ENCODE measurements around the gene SMC1B. TPM values are rescaled to one million over a fixed set of nuclear protein-coding genes. Genes with fewer than 3 reads are reported as not detected.
"Not testable (repeated sequence)": the region's sequence is repeated elsewhere in the genome, so short reads cannot be mapped to it uniquely, and the experiment has no call there.

SMC1B gene
- total RNA-seq, 1 donor from 2014 or later, result 0.56 TPM

- no peak for DNase-seq
- intact Hi-C loops (cut with micrococcal nuclease), result no loop called here
- H3K27me3 Mint-ChIP-seq, result peaks cover 2% of the 10 kb centered on the region
- no peaks in the 10 kb centered on the region for H3K36me3 Mint-ChIP-seq (ENCODE audit: low read depth)
- no peaks in the 10 kb centered on the region for H3K9me3 Mint-ChIP-seq
- H3K4me3 Mint-ChIP-seq, result no peak overlapping the region
- H3K4me1 Mint-ChIP-seq, result no peaks in the 10 kb centered on the region
- H3K27ac Mint-ChIP-seq, result no peak overlapping the region
These were observed 36.8 kb upstream of the SMC1B start for GRCh38 chr22:45450101-45450785.

GRCh38 chr22:45449442-45449841 lies 36.0 kb upstream of the SMC1B start:
- intact Hi-C loops (cut with micrococcal nuclease), result loop anchor here (10.0 kb wide), 1 partner anchor 105 kb away; no protein-coding TSS in a partner anchor
- DNase-seq; H3K9me3 Mint-ChIP-seq; H3K27me3 Mint-ChIP-seq; H3K4me1 Mint-ChIP-seq; H3K4me3 Mint-ChIP-seq; H3K36me3 Mint-ChIP-seq (ENCODE audit: low read depth); H3K27ac Mint-ChIP-seq: not testable (repeated sequence)

GRCh38 chr22:45448431-45448830 lies 35.0 kb upstream of the SMC1B start:
- H3K27me3 Mint-ChIP-seq, result peaks cover 2% of the 10 kb centered on the region
- DNase-seq, result no peak
- intact Hi-C loops (cut with micrococcal nuclease), result loop anchor here (10.0 kb wide), 1 partner anchor 106 kb away; no protein-coding TSS in a partner anchor
- no peak overlapping the region for H3K27ac Mint-ChIP-seq
- H3K9me3 Mint-ChIP-seq, result no peaks in the 10 kb centered on the region
- no peak overlapping the region for H3K4me3 Mint-ChIP-seq
- no peaks in the 10 kb centered on the region for H3K36me3 Mint-ChIP-seq (ENCODE audit: low read depth)
- H3K4me1 Mint-ChIP-seq, result no peaks in the 10 kb centered on the region

- not testable (repeated sequence) for H3K27me3 Mint-ChIP-seq
- intact Hi-C loops (cut with micrococcal nuclease), result loop anchor here (10.0 kb wide), 1 partner anchor 107 kb away; no protein-coding TSS in a partner anchor
These were observed 34.2 kb upstream of the SMC1B start for GRCh38 chr22:45447596-45447995.

GRCh38 chr22:45446216-45446615 lies 32.8 kb upstream of the SMC1B start:
- Mint-ChIP-seq H3K4me1 (peaks cover 1% of the 10 kb centered on the region), H3K36me3 (ENCODE audit: low read depth) (no peaks in the 10 kb centered on the region), H3K27ac (no peak overlapping the region), H3K9me3 (no peaks in the 10 kb centered on the region), H3K4me3 (no peak overlapping the region), H3K27me3 (peaks cover 3% of the 10 kb centered on the region)
- DNase-seq, result no peak
- intact Hi-C loops (cut with micrococcal nuclease), result loop anchor here (10.0 kb wide), 1 partner anchor 109 kb away; no protein-coding TSS in a partner anchor

More at GRCh38 chr22:45447596-45447995, 34.2 kb upstream of the SMC1B start:
- not testable (repeated sequence) for DNase-seq; H3K36me3 Mint-ChIP-seq (ENCODE audit: low read depth); H3K4me3 Mint-ChIP-seq; H3K27ac Mint-ChIP-seq; H3K9me3 Mint-ChIP-seq; H3K4me1 Mint-ChIP-seq

GRCh38 chr22:45445031-45445710 lies 31.8 kb upstream of the SMC1B start:
- no peak for DNase-seq
- Mint-ChIP-seq H3K9me3 (no peaks in the 10 kb centered on the region), H3K27me3 (peaks cover 3% of the 10 kb centered on the region), H3K27ac (no peak overlapping the region), H3K4me3 (no peak overlapping the region), H3K36me3 (ENCODE audit: low read depth) (no peaks in the 10 kb centered on the region), H3K4me1 (peaks cover 10% of the 10 kb centered on the region)
- intact Hi-C loops (cut with micrococcal nuclease), result loop anchor here (10.0 kb wide), 1 partner anchor 110 kb away; no protein-coding TSS in a partner anchor

GRCh38 chr22:45444168-45444567 lies 30.8 kb upstream of the SMC1B start:
- intact Hi-C loops (cut with micrococcal nuclease), result loop anchor here (10.0 kb wide), 1 partner anchor 111 kb away; no protein-coding TSS in a partner anchor
- no peaks in the 10 kb centered on the region for H3K36me3 Mint-ChIP-seq (ENCODE audit: low read depth)
- DNase-seq, result no peak
- H3K27ac Mint-ChIP-seq, result no peak overlapping the region
- no peaks in the 10 kb centered on the region for H3K9me3 Mint-ChIP-seq
- no peak overlapping the region for H3K4me3 Mint-ChIP-seq
- peaks cover 3% of the 10 kb centered on the region for H3K27me3 Mint-ChIP-seq
- H3K4me1 Mint-ChIP-seq, result peaks cover 10% of the 10 kb centered on the region

GRCh38 chr22:45442116-45442515 lies 28.7 kb upstream of the SMC1B start:
- H3K27me3 Mint-ChIP-seq, result peaks cover 3% of the 10 kb centered on the region
- no peak for DNase-seq
- intact Hi-C loops (cut with micrococcal nuclease), result loop anchor here (10.0 kb wide), 1 partner anchor 113 kb away; no protein-coding TSS in a partner anchor

GRCh38 chr22:45441138-45441537 lies 27.7 kb upstream of the SMC1B start:
- H3K27me3 Mint-ChIP-seq, result peaks cover 3% of the 10 kb centered on the region
- no peaks in the 10 kb centered on the region for H3K9me3 Mint-ChIP-seq
- intact Hi-C loops (cut with micrococcal nuclease), result loop anchor here (10.0 kb wide), 1 partner anchor 114 kb away; no protein-coding TSS in a partner anchor
- no peak overlapping the region for H3K27ac Mint-ChIP-seq
- H3K4me1 Mint-ChIP-seq, result peaks cover 10% of the 10 kb centered on the region
- peak overlapping the region; percentile 74 for H3K4me3 Mint-ChIP-seq
- no peaks in the 10 kb centered on the region for H3K36me3 Mint-ChIP-seq (ENCODE audit: low read depth)
- DNase-seq, result peak; percentile 77

More at GRCh38 chr22:45442116-45442515, 28.7 kb upstream of the SMC1B start:
- no peaks in the 10 kb centered on the region for H3K36me3 Mint-ChIP-seq (ENCODE audit: low read depth)
- peaks cover 10% of the 10 kb centered on the region for H3K4me1 Mint-ChIP-seq
- no peaks in the 10 kb centered on the region for H3K9me3 Mint-ChIP-seq
- no peak overlapping the region for H3K27ac Mint-ChIP-seq
- H3K4me3 Mint-ChIP-seq, result no peak overlapping the region

- intact Hi-C loops (cut with micrococcal nuclease), result loop anchor here (10.0 kb wide), 1 partner anchor 114 kb away; no protein-coding TSS in a partner anchor
- Mint-ChIP-seq H3K4me3 (peak overlapping the region; percentile 74), H3K4me1 (peaks cover 12% of the 10 kb centered on the region)
- peak; percentile 59 for DNase-seq
- H3K9me3 Mint-ChIP-seq; H3K27me3 Mint-ChIP-seq; H3K27ac Mint-ChIP-seq; H3K36me3 Mint-ChIP-seq (ENCODE audit: low read depth): not testable (repeated sequence)
These were observed 27.3 kb upstream of the SMC1B start for GRCh38 chr22:45440688-45441087.

- peaks cover 3% of the 10 kb centered on the region for H3K27me3 Mint-ChIP-seq
- no peaks in the 10 kb centered on the region for H3K36me3 Mint-ChIP-seq (ENCODE audit: low read depth)
- H3K4me1 Mint-ChIP-seq, result peaks cover 17% of the 10 kb centered on the region
- H3K27ac Mint-ChIP-seq, result no peak overlapping the region
- no peaks in the 10 kb centered on the region for H3K9me3 Mint-ChIP-seq
- H3K4me3 Mint-ChIP-seq, result no peak overlapping the region
- no peak for DNase-seq
- intact Hi-C loops (cut with micrococcal nuclease), result no loop called here
These were observed 24.9 kb upstream of the SMC1B start for GRCh38 chr22:45438336-45438735.

GRCh38 chr22:45436871-45437517 lies 23.6 kb upstream of the SMC1B start:
- intact Hi-C loops (cut with micrococcal nuclease); H3K27ac Mint-ChIP-seq; H3K9me3 Mint-ChIP-seq; H3K27me3 Mint-ChIP-seq; DNase-seq; H3K36me3 Mint-ChIP-seq (ENCODE audit: low read depth); H3K4me3 Mint-ChIP-seq: not testable (repeated sequence)
- peaks cover 17% of the 10 kb centered on the region for H3K4me1 Mint-ChIP-seq

- peak overlapping the region; percentile 37 for H3K27ac Mint-ChIP-seq
These were observed 22.2 kb upstream of the SMC1B start for GRCh38 chr22:45435544-45436139.

More at GRCh38 chr22:45435544-45436139, 22.2 kb upstream of the SMC1B start:
- H3K9me3 Mint-ChIP-seq, result no peaks in the 10 kb centered on the region
- H3K4me3 Mint-ChIP-seq, result no peak overlapping the region
- peaks cover 10% of the 10 kb centered on the region for H3K4me1 Mint-ChIP-seq
- intact Hi-C loops (cut with micrococcal nuclease), result loop anchor here (1.0 kb wide), 1 partner anchor 166 kb away; no protein-coding TSS in a partner anchor
- DNase-seq, result peak; percentile 94
- no peaks in the 10 kb centered on the region for H3K36me3 Mint-ChIP-seq (ENCODE audit: low read depth)
- H3K27me3 Mint-ChIP-seq, result no peaks in the 10 kb centered on the region
